Activated T-helper 1 cell treated with anti-CD3 and anti-CD28 coated beads, Interleukin-2, amount 50 U/mL, for 16 hours (primary cell): ENCODE data around the gene INHBE.
A peak's percentile ranks its signal among the peaks of the same experiment; 100 is the strongest.

Experiments used
- DNase-seq, 2 donors: peaks; one replicate each; pipeline ENCODE4 v3.0.0-alpha.2; 2020; ENCODE audit warnings: low read depth in 1 of 2, low spot score in 1 of 2

INHBE gene

GRCh38 chr12:57460841-57461275, 5.8 kb downstream of the INHBE start:
- no peak for DNase-seq

- no peak for DNase-seq
These were observed 6.3 kb downstream of the INHBE start for GRCh38 chr12:57461276-57461916.

- DNase-seq = no peak
These were observed 6.8 kb downstream of the INHBE start for GRCh38 chr12:57461917-57462250.

GRCh38 chr12:57462251-57462911, 7.3 kb downstream of the INHBE start:
- DNase-seq = peak; percentile 75 to 81

GRCh38 chr12:57462912-57463253, 7.8 kb downstream of the INHBE start:
- no peak for DNase-seq

GRCh38 chr12:57464569-57464968, 9.5 kb downstream of the INHBE start:
- no peak for DNase-seq

GRCh38 chr12:57465030-57465746, 10.1 kb downstream of the INHBE start:
- no peak for DNase-seq

- no peak for DNase-seq
These were observed 10.8 kb downstream of the INHBE start for GRCh38 chr12:57465747-57466505.

GRCh38 chr12:57467212-57467874, 12.2 kb downstream of the INHBE start:
- no peak for DNase-seq

- DNase-seq = no peak
These were observed 12.8 kb downstream of the INHBE start for GRCh38 chr12:57467915-57468314.

GRCh38 chr12:57469296-57470164, 14.4 kb downstream of the INHBE start:
- no peak for DNase-seq

- DNase-seq = no peak
These were observed 15.3 kb downstream of the INHBE start for GRCh38 chr12:57470286-57470969.

- no peak for DNase-seq
These were observed 16.0 kb downstream of the INHBE start for GRCh38 chr12:57470970-57471656.

GRCh38 chr12:57471661-57472060, 16.6 kb downstream of the INHBE start:
- no peak for DNase-seq

- no peak for DNase-seq
These were observed 17.3 kb downstream of the INHBE start for GRCh38 chr12:57472391-57472790.

- no peak for DNase-seq
These were observed 18.3 kb downstream of the INHBE start for GRCh38 chr12:57473392-57473791.

GRCh38 chr12:57473886-57474285, 18.8 kb downstream of the INHBE start:
- no peak for DNase-seq

- DNase-seq = no peak
These were observed 19.3 kb downstream of the INHBE start for GRCh38 chr12:57474430-57474829.

- no peak for DNase-seq
These were observed 19.8 kb downstream of the INHBE start for GRCh38 chr12:57474862-57475261.
